Tibial nerve (tissue), 3 donors: ENCODE data around the gene FKTN.

ENCODE experiments used
- CTCF ChIP-seq, 5 experiments: fragments of 200-600 bp in 3 of 5; fragments of 450-650 bp in 2 of 5; sonication (generic) in 3 of 5; IDR thresholded peaks; one replicate each; pipeline ENCODE4 v1.5.1; 2016 to 2019; ENCODE audit warnings: antibody characterized with exemption in 5 of 5, mild to moderate bottlenecking in 3 of 5, moderate library complexity in 2 of 5
- POLR2A ChIP-seq, 2 donors: fragments of 450-650 bp; IDR thresholded peaks; one replicate each; pipeline ENCODE4 v1.6.1; 2017; ENCODE audit warnings: antibody characterized with exemption in 2 of 2, mild to moderate bottlenecking in 2 of 2, moderate library complexity in 2 of 2

DNA sequence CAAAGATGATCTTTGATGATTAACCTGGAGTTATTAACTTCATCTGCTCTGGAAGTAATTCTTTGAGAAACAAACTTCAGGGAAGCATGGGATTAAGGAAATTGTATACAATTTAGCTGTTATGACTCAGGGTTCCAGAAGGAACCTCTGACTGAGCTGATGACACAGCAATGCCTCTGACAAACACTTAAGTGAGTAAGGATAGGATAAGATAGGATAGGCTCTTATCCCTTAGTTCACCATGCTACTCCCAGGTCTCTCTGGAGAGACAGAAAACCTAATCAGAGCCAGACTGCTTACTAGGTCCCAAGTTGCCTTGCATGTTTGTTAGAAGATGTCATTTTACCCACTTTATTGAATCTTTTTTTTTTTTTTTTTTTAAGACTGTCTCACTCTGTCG is 123.8 kb downstream of the FKTN start:
- TF ChIP-seq CTCF (IDR thresholded peaks at IDR 0.05) = no peak
- no peak for TF ChIP-seq POLR2A (IDR thresholded peaks at IDR 0.05)
